Ectodermal cell (in vitro differentiated cells): ENCODE data around the gene TET1.
"Not testable (repeated sequence)": the region's sequence is repeated elsewhere in the genome, so short reads cannot be mapped to it uniquely, and the experiment has no call there.

Source experiments
- H3K27ac ChIP-seq: 2 replicates; pipeline ENCODE4 v1.7.0; 2013; ENCODE audit warnings: mild to moderate bottlenecking, low read depth, low read length; ENCODE audit not compliant: insufficient read depth, poor library complexity, severe bottlenecking
- H3K27me3 ChIP-seq: 2 replicates; pipeline ENCODE4 v1.7.0; 2013; ENCODE audit warnings: mild to moderate bottlenecking, low read length; ENCODE audit not compliant: insufficient read depth, control insufficient read depth, poor library complexity, severe bottlenecking
- H3K36me3 ChIP-seq: one replicate; pipeline ENCODE4 v1.7.0; 2013; ENCODE audit warnings: low read length; ENCODE audit not compliant: control insufficient read depth, insufficient read depth
- H3K4me1 ChIP-seq: one replicate; pipeline ENCODE4 v1.7.0; 2013; ENCODE audit warnings: low read length; ENCODE audit not compliant: control insufficient read depth, insufficient read depth
- H3K4me3 ChIP-seq: 2 replicates; pipeline ENCODE4 v1.7.0; 2013; ENCODE audit warnings: low read depth, low read length, control low read depth; ENCODE audit not compliant: insufficient read depth
- H3K9me3 ChIP-seq: 2 replicates; pipeline ENCODE4 v1.7.0; 2013; ENCODE audit warnings: mild to moderate bottlenecking, low read length, moderate library complexity; ENCODE audit not compliant: control insufficient read depth
- WGBS, 2 experiments: methylation state at CpG; one replicate each; pipeline ENCODE4 v1.1.7; 2013; ENCODE audit warnings: missing lambda C conversion rate in 2 of 2; 5-methylcytosine and 5-hydroxymethylcytosine counted together

TET1 gene

DNA sequence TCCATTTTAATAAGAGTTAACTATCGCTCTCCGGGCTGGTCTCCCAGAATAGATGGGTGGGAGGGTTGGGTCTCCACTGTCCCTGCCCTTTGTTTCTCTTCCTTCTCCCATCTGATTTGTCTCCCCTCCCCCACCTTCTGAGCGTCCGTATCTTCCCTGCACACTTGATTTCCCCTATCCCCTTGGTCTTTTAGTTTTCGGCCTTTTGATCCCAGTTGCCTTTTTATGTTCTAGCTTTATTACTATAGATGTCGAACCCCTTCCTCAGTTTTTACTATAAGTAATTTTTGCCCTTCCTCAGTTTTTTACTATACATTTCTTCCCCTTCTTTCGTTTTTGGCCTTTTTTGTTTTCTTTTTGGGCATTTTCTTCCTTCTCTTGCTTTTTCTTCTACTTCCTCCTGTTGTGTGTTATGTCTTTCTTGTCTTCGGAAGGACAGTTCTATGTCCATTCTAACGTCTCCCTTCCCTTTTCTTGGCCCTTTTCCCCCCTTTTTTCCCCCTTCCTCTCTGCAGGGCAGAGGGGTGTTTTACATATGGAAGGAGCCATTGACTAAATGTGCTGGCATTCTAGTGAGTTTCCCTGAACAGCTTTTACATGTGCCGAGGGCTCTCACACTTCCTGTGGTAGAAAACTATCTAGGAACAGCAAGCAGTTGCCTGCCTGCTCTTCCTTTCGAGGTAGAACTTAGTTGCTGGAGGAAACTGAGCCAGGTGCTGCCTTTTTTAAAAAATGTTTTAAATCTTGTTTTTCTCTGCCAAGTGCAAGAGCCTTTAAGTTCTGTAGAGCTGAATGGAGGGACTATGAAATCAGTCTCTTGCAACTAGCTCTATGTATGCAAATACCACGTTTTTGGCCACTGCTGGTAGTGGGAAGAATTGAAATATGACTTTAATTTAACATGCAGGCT lies 2.8 kb downstream of the TET1 start:
- Histone ChIP-seq H3K9me3 (no peaks in the 10 kb centered on the region), H3K27ac (peak overlapping the region; percentile 65), H3K4me1 (peaks cover 8% of the 10 kb centered on the region), H3K27me3 (no peaks in the 10 kb centered on the region), H3K36me3 (no peaks in the 10 kb centered on the region), H3K4me3 (peak overlapping the region; percentile 86)
- 0 to 1% methylated on average over 11 to 12 of the region's 12 CpGs for WGBS, 2 experiments

- Histone ChIP-seq H3K9me3 (no peaks in the 10 kb centered on the region), H3K27ac (no peak overlapping the region), H3K4me3 (no peak overlapping the region), H3K27me3 (no peaks in the 10 kb centered on the region), H3K36me3 (no peaks in the 10 kb centered on the region), H3K4me1 (peaks cover 8% of the 10 kb centered on the region)
- WGBS, 2 experiments = 70 to 74% methylated on average over 4 of the region's 4 CpGs
Measured at GRCh38 chr10:68564712-68565111, 4.6 kb downstream of the TET1 start.

GRCh38 chr10:68565658-68566057 lies 5.5 kb downstream of the TET1 start:
- H3K4me1 ChIP-seq = peaks cover 8% of the 10 kb centered on the region
- H3K4me3 ChIP-seq = no peak overlapping the region
- 73 to 92% methylated on average over 2 to 3 of the region's 3 CpGs for WGBS, 2 experiments
- H3K27me3 ChIP-seq = no peaks in the 10 kb centered on the region
- H3K36me3 ChIP-seq = no peaks in the 10 kb centered on the region
- no peaks in the 10 kb centered on the region for H3K9me3 ChIP-seq
- peak overlapping the region; percentile 12 for H3K27ac ChIP-seq

- H3K27ac ChIP-seq = no peak overlapping the region
- H3K9me3 ChIP-seq = no peaks in the 10 kb centered on the region
- WGBS, 2 experiments = 100% methylated on average over 1 of the region's 1 CpG; no CpG with 5 or more reads in 1 of the 2 experiments
- H3K36me3 ChIP-seq = no peaks in the 10 kb centered on the region
- H3K4me3 ChIP-seq = no peak overlapping the region
- peaks cover 8% of the 10 kb centered on the region for H3K4me1 ChIP-seq
- no peaks in the 10 kb centered on the region for H3K27me3 ChIP-seq
Measured at GRCh38 chr10:68566351-68566750, 6.2 kb downstream of the TET1 start.

DNA sequence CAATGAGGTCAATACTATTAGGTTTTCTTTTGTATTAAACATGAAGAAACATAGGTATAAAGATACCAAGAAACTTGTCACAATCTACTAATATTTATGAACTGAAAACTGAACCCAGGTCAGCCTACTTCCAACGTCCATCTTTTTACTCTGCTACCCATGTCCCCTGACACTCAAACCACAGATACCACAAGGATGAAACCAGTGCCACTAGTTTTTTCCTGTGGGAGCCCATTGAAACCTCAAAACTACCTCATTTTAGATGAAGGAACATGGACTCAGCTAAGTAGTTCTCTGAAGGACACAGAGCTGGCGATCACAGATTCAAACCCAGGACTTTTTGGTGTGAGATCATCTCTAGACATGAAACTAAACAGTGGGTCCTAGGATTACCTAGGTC lies 6.8 kb downstream of the TET1 start:
- no peaks in the 10 kb centered on the region for H3K36me3 ChIP-seq
- WGBS, 2 experiments = 93 to 97% methylated on average over 2 of the region's 2 CpGs
- peaks cover 8% of the 10 kb centered on the region for H3K4me1 ChIP-seq
- no peaks in the 10 kb centered on the region for H3K27me3 ChIP-seq
- H3K9me3 ChIP-seq = no peaks in the 10 kb centered on the region
- H3K4me3 ChIP-seq = no peak overlapping the region
- H3K27ac ChIP-seq = no peak overlapping the region

GRCh38 chr10:68572151-68572550 lies 12.0 kb downstream of the TET1 start:
- 92 to 95% methylated on average over 5 of the region's 5 CpGs for WGBS, 2 experiments
- Histone ChIP-seq H3K9me3 (no peaks in the 10 kb centered on the region), H3K27ac (no peak overlapping the region), H3K36me3 (peaks cover 22% of the 10 kb centered on the region), H3K4me3 (no peak overlapping the region), H3K4me1 (no peaks in the 10 kb centered on the region), H3K27me3 (no peaks in the 10 kb centered on the region)

DNA sequence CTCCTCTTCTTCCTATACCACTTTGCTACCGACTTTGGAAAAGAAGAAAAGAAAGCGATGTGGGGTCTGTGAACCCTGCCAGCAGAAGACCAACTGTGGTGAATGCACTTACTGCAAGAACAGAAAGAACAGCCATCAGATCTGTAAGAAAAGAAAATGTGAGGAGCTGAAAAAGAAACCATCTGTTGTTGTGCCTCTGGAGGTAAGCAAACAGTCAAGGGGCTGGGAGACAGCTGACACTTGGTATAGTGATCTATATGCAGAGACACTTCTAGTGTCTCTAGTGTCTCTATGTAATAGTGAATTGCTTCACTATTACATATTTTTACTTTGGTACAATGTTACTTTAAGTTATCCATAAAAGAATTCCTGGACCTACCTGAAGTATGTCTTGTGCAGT lies 13.9 kb downstream of the TET1 start:
- H3K27ac ChIP-seq = no peak overlapping the region

DNA sequence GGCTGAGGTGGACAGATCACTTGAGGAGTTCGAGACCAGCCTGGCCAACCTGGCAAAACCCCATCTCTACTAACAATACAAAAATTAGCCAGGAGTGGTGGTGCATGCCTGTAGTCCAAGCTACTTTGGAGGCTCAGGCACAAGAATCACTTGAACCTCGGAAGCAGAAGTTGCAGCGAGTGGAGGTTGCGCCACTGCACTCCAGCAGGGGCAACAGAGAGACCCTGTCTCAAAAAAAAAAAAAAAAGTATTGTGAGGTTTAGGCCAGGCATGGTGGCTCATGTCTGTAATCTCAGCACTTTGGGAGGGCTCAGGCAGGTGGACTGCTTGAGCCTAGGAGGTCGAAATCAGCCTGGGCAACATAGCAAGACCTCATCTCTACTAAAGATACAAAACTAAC lies 16.0 kb downstream of the TET1 start:
- Histone ChIP-seq H3K27me3 (no peaks in the 10 kb centered on the region), H3K9me3 (no peaks in the 10 kb centered on the region), H3K4me1 (no peaks in the 10 kb centered on the region), H3K4me3 (no peak overlapping the region), H3K36me3 (peaks cover 22% of the 10 kb centered on the region), H3K27ac (no peak overlapping the region)
- 89 to 92% methylated on average over 5 of the region's 5 CpGs for WGBS, 2 experiments

More for the DNA sequence above, 13.9 kb downstream of the TET1 start:
- no peaks in the 10 kb centered on the region for H3K27me3 ChIP-seq
- no peak overlapping the region for H3K4me3 ChIP-seq
- no peaks in the 10 kb centered on the region for H3K9me3 ChIP-seq
- no peaks in the 10 kb centered on the region for H3K4me1 ChIP-seq
- H3K36me3 ChIP-seq = peaks cover 22% of the 10 kb centered on the region
- WGBS, 2 experiments = 97% methylated on average over 2 of the region's 2 CpGs

- 98% methylated on average over 1 to 2 of the region's 2 CpGs for WGBS, 2 experiments
- peaks cover 14% of the 10 kb centered on the region for H3K36me3 ChIP-seq
- H3K4me1 ChIP-seq = no peaks in the 10 kb centered on the region
Measured at GRCh38 chr10:68578974-68579373, 18.8 kb downstream of the TET1 start.

DNA sequence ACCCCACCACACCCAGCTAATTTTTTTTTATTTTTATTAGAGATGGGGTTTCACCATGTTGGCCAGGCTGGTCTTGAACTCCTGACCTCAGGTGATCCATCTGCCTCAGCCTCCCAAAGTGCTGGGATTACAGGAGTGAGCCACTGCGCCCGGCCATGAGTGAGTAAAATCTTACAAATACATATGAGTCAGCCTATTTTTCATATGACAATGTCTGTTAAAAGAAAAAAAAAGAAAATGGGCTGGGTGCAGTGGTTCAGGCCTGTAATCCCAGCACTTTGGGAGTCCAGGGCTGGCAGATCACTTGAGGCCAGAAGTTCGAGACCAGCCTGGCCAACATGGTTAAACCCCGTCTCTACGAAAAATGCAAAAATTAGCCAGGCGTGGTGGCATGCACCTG lies 24.1 kb downstream of the TET1 start:
- H3K9me3 ChIP-seq, H3K4me3 ChIP-seq, H3K4me1 ChIP-seq, H3K27ac ChIP-seq, H3K27me3 ChIP-seq: not testable (repeated sequence)
- H3K36me3 ChIP-seq = peaks cover 20% of the 10 kb centered on the region
- WGBS, 2 experiments = 93 to 94% methylated on average over 6 of the region's 6 CpGs

More at GRCh38 chr10:68578974-68579373, 18.8 kb downstream of the TET1 start:
- Histone ChIP-seq H3K4me3 (no peak overlapping the region), H3K27ac (no peak overlapping the region), H3K9me3 (no peaks in the 10 kb centered on the region), H3K27me3 (no peaks in the 10 kb centered on the region)
